GM12801 (cell line): ENCODE measurements around the gene GPR31.

Experiments used
- CTCF ChIP-seq: IDR thresholded peaks from one replicate; pipeline ENCODE4 v1.5.1; 2011; ENCODE audit warnings: control low read depth; ENCODE audit not compliant: insufficient read length; ENCODE audit errors: extremely low read depth

The GPR31 gene

GRCh38 chr6:167141667-167142432, 15.9 kb downstream of the GPR31 start:
- TF ChIP-seq CTCF, result no peak

- no peak for TF ChIP-seq CTCF
These were observed 16.9 kb downstream of the GPR31 start for GRCh38 chr6:167140589-167141474.

- TF ChIP-seq CTCF, result no peak
These were observed 18.0 kb downstream of the GPR31 start for GRCh38 chr6:167139761-167140160.

GRCh38 chr6:167137881-167138280, 19.9 kb downstream of the GPR31 start:
- no peak for TF ChIP-seq CTCF

GRCh38 chr6:167137081-167137480, 20.7 kb downstream of the GPR31 start:
- TF ChIP-seq CTCF, result no peak

GRCh38 chr6:167136376-167136775, 21.4 kb downstream of the GPR31 start:
- TF ChIP-seq CTCF, result no peak

GRCh38 chr6:167134448-167135328, 23.1 kb downstream of the GPR31 start:
- TF ChIP-seq CTCF, result no peak
